ENCODE results near the gene HOXB7.

The HOXB7 gene

GRCh38 chr17:48623583-48623982, 12.8 kb upstream of the HOXB7 start:
- FAIRE-seq: no peak

GRCh38 chr17:48622857-48623256, 12.0 kb upstream of the HOXB7 start:
- TF ChIP-seq POLR2A (IDR thresholded peaks at IDR 0.05; ENCODE audit: low read depth, low read length): no peak
- FAIRE-seq (no peak), DNase-seq (ENCODE audit: insufficient read length, low spot score) (no peak)

More at GRCh38 chr17:48623583-48623982, 12.8 kb upstream of the HOXB7 start:
- DNase-seq (ENCODE audit: insufficient read length, low spot score): no peak
- no peak for TF ChIP-seq POLR2A (IDR thresholded peaks at IDR 0.05; ENCODE audit: low read depth, low read length)

- no peak for FAIRE-seq
Observed at GRCh38 chr17:48621410-48622392, 10.9 kb upstream of the HOXB7 start.

GRCh38 chr17:48620461-48621139, 9.8 kb upstream of the HOXB7 start:
- TF ChIP-seq POLR2A (IDR thresholded peaks at IDR 0.05; ENCODE audit: low read depth, low read length): no peak
- DNase-seq (ENCODE audit: insufficient read length, low spot score) (no peak), FAIRE-seq (no peak)

More at GRCh38 chr17:48621410-48622392, 10.9 kb upstream of the HOXB7 start:
- TF ChIP-seq POLR2A (IDR thresholded peaks at IDR 0.05; ENCODE audit: low read depth, low read length): no peak
- no peak for DNase-seq (ENCODE audit: insufficient read length, low spot score)

GRCh38 chr17:48619826-48620449, 9.1 kb upstream of the HOXB7 start:
- DNase-seq (ENCODE audit: insufficient read length, low spot score) (no peak), FAIRE-seq (no peak)
- TF ChIP-seq POLR2A (IDR thresholded peaks at IDR 0.05; ENCODE audit: low read depth, low read length): no peak

- no peak for TF ChIP-seq POLR2A (IDR thresholded peaks at IDR 0.05; ENCODE audit: low read depth, low read length)
- FAIRE-seq (no peak), DNase-seq (ENCODE audit: insufficient read length, low spot score) (peak; percentile 97)
Observed at GRCh38 chr17:48618256-48618896, 7.6 kb upstream of the HOXB7 start.

GRCh38 chr17:48617471-48618255, 6.8 kb upstream of the HOXB7 start:
- TF ChIP-seq POLR2A (IDR thresholded peaks at IDR 0.05; ENCODE audit: low read depth, low read length): no peak
- FAIRE-seq (no peak), DNase-seq (ENCODE audit: insufficient read length, low spot score) (no peak)

GRCh38 chr17:48616717-48617470, 6.1 kb upstream of the HOXB7 start:
- no peak for TF ChIP-seq POLR2A (IDR thresholded peaks at IDR 0.05; ENCODE audit: low read depth, low read length)
- DNase-seq (ENCODE audit: insufficient read length, low spot score) (no peak), FAIRE-seq (no peak)

- TF ChIP-seq POLR2A (IDR thresholded peaks at IDR 0.05; ENCODE audit: low read depth, low read length): no peak
- DNase-seq (ENCODE audit: insufficient read length, low spot score) (no peak), FAIRE-seq (no peak)
Observed at GRCh38 chr17:48615963-48616716, 5.3 kb upstream of the HOXB7 start.

- no peak for TF ChIP-seq POLR2A (IDR thresholded peaks at IDR 0.05; ENCODE audit: low read depth, low read length)
- no peak for DNase-seq (ENCODE audit: insufficient read length, low spot score)
- FAIRE-seq: no peak
Observed at GRCh38 chr17:48615047-48615962, 4.5 kb upstream of the HOXB7 start, which contains the start of gene HOXB8. Gene HOXB8 (minus strand): TSS chr17:48615292. CDS start chr17:48614704, 588 bp downstream.
